Measurements from ENCODE around the gene ATG4B. TPM values are rescaled to one million over a fixed set of nuclear protein-coding genes. Genes with fewer than 3 reads are reported as not detected.

Gene ATG4B
- total and polyA plus RNA-seq, 2 donors (not counting 3 experiments of a cell fraction or from before 2014, with no cell fraction given): 83.6 to 113 TPM

- TF ChIP-seq POLR2A (IDR thresholded peaks at IDR 0.05; ENCODE audit: low read depth, low read length): no peak
- no peak for TF ChIP-seq FOS (IDR thresholded peaks at IDR 0.05; ENCODE audit: borderline replicate concordance, insufficient read depth, low read length)
- no peak for TF ChIP-seq MAX (IDR thresholded peaks at IDR 0.05; ENCODE audit: insufficient read depth, insufficient read length)
- no peak for TF ChIP-seq JUN (IDR thresholded peaks at IDR 0.05; ENCODE audit: borderline replicate concordance, insufficient read depth, insufficient read length, low read depth)
- Histone ChIP-seq H2AFZ (ENCODE audit: low read depth, low read length) (no peak overlapping the region), H3K9ac (replicated peaks; ENCODE audit: extremely low read depth, insufficient read depth, low read length) (no peak overlapping the region), H3K27ac (ENCODE audit: insufficient read depth, low read depth, low read length) (no peak overlapping the region), H3K79me2 (ENCODE audit: control insufficient read depth, insufficient read depth, low read length) (peaks cover 35% of the 10 kb centered on the region), H3K4me3 (replicated peaks in 1 of 3; ENCODE audit: insufficient read depth in 1 of 3, low read depth in 1 of 3, low read length in 3 of 3) (no peak overlapping the region), H3K9me3 (replicated peaks; ENCODE audit: control insufficient read depth, insufficient read depth, low read length) (no peaks in the 10 kb centered on the region), H4K20me1 (replicated peaks; ENCODE audit: control insufficient read depth, extremely low read depth, insufficient read depth, low read length) (no peaks in the 10 kb centered on the region), H3K4me1 (ENCODE audit: control insufficient read depth, extremely low read depth, insufficient read depth, low read length) (peaks cover 13% of the 10 kb centered on the region), H3K27me3 (ENCODE audit: control insufficient read depth in 2 of 2, insufficient read depth in 2 of 2, low read length in 2 of 2) (no peaks in the 10 kb centered on the region), H3K4me2 (ENCODE audit: insufficient read depth, low read length) (no peak overlapping the region), H3K36me3 (ENCODE audit: control insufficient read depth in 2 of 2, extremely low read depth in 1 of 2, insufficient read depth in 2 of 2, low read length in 2 of 2) (peaks cover 3 to 20% of the 10 kb centered on the region in 2 experiments), H3K9me1 (replicated peaks; ENCODE audit: control insufficient read depth, extremely low read depth, insufficient read depth, low read length) (no peaks in the 10 kb centered on the region)
- no TSS peak for BruUV-seq (replicated peaks)
- DNase-seq (ENCODE audit: low read depth, low spot score) (no peak), FAIRE-seq (no peak)
- dilution Hi-C loops (cut with MboI; ENCODE audit: extremely low pct_ligation_motif_present, low sequenced_read_pairs) (no loop called here), intact Hi-C loops (cut with micrococcal nuclease) (loop anchor here (5.0 kb wide), 1 partner anchor 43 kb away; the partner anchor contains the start of gene D2HGDH)
- CTCF ChIA-PET: interaction anchor here (1.7 kb wide), 1 partner anchor 14 kb away, joined by 4 read pairs; no protein-coding TSS in a partner anchor
- POLR2A ChIA-PET: no interaction called here
These were observed 51.8 kb downstream of the ATG4B start for GRCh38 chr2:241689306-241689705.

GRCh38 chr2:241690202-241690717 is 52.8 kb downstream of the ATG4B start:
- H3K27me3 ChIP-seq (ENCODE audit: control insufficient read depth in 2 of 2, insufficient read depth in 2 of 2, low read length in 2 of 2): no peaks in the 10 kb centered on the region
- H3K4me2 ChIP-seq (ENCODE audit: insufficient read depth, low read length): no peak overlapping the region
- no peaks in the 10 kb centered on the region for H3K9me1 ChIP-seq (replicated peaks; ENCODE audit: control insufficient read depth, extremely low read depth, insufficient read depth, low read length)
- ChIA-PET POLR2A (no interaction called here), CTCF (interaction anchor here (0.5 to 1.3 kb wide), 2 partner anchors 11 to 241 kb away, joined by 3 read pairs; partner anchors contain the start of gene ING5)
- H3K27ac ChIP-seq (ENCODE audit: insufficient read depth, low read depth, low read length): no peak overlapping the region
- H3K79me2 ChIP-seq (ENCODE audit: control insufficient read depth, insufficient read depth, low read length): peaks cover 31% of the 10 kb centered on the region
- no peak overlapping the region for H3K4me3 ChIP-seq (replicated peaks in 1 of 3; ENCODE audit: insufficient read depth in 1 of 3, low read depth in 1 of 3, low read length in 3 of 3)
- H2AFZ ChIP-seq (ENCODE audit: low read depth, low read length): no peak overlapping the region
- H3K4me1 ChIP-seq (ENCODE audit: control insufficient read depth, extremely low read depth, insufficient read depth, low read length): peaks cover 13% of the 10 kb centered on the region
- dilution Hi-C loops (cut with MboI; ENCODE audit: extremely low pct_ligation_motif_present, low sequenced_read_pairs): no loop called here
- H3K36me3 ChIP-seq (ENCODE audit: control insufficient read depth in 2 of 2, extremely low read depth in 1 of 2, insufficient read depth in 2 of 2, low read length in 2 of 2): peaks cover 5 to 20% of the 10 kb centered on the region in 2 experiments
- no peaks in the 10 kb centered on the region for H3K9me3 ChIP-seq (replicated peaks; ENCODE audit: control insufficient read depth, insufficient read depth, low read length)
- H4K20me1 ChIP-seq (replicated peaks; ENCODE audit: control insufficient read depth, extremely low read depth, insufficient read depth, low read length): no peaks in the 10 kb centered on the region
- FAIRE-seq (no peak), DNase-seq (ENCODE audit: low read depth, low spot score) (no peak)
- intact Hi-C loops (cut with micrococcal nuclease): no loop called here
- no peak overlapping the region for H3K9ac ChIP-seq (replicated peaks; ENCODE audit: extremely low read depth, insufficient read depth, low read length)
- BruUV-seq (replicated peaks): no TSS peak
- TF ChIP-seq MYC (IDR thresholded peaks at IDR 0.05; ENCODE audit: low read depth, low read length): no peak
- no peak for TF ChIP-seq FOS (IDR thresholded peaks at IDR 0.05; ENCODE audit: borderline replicate concordance, insufficient read depth, low read length)
- no peak for TF ChIP-seq POLR2A (IDR thresholded peaks at IDR 0.05; ENCODE audit: low read depth, low read length)
- no peak for TF ChIP-seq EZH2 (IDR thresholded peaks at IDR 0.05; ENCODE audit: borderline replicate concordance, low read depth, low read length, severe bottlenecking)
- TF ChIP-seq CTCF (IDR thresholded peaks at IDR 0.05; ENCODE audit: extremely low read depth in 1 of 2, insufficient read depth in 1 of 2, low read depth in 1 of 2, low read length in 2 of 2): no peak
- TF ChIP-seq JUN (IDR thresholded peaks at IDR 0.05; ENCODE audit: borderline replicate concordance, insufficient read depth, insufficient read length, low read depth): no peak
- no peak for TF ChIP-seq POLR2AphosphoS5 (IDR thresholded peaks at IDR 0.05; ENCODE audit: insufficient read depth, low read depth, low read length)
- no peak for TF ChIP-seq GATA2 (IDR thresholded peaks at IDR 0.05; ENCODE audit: insufficient read depth, insufficient read length, low read depth, low read length)
- TF ChIP-seq MAX (IDR thresholded peaks at IDR 0.05; ENCODE audit: insufficient read depth, insufficient read length): no peak
